ENCODE data around the gene GPI. TPM values are rescaled to one million over a fixed set of nuclear protein-coding genes. Genes with fewer than 3 reads are reported as not detected.
"Not testable (repeated sequence)": the region's sequence is repeated elsewhere in the genome, so short reads cannot be mapped to it uniquely, and the experiment has no call there.

Gene GPI
- total RNA-seq, 1 donor = 127 TPM

DNA sequence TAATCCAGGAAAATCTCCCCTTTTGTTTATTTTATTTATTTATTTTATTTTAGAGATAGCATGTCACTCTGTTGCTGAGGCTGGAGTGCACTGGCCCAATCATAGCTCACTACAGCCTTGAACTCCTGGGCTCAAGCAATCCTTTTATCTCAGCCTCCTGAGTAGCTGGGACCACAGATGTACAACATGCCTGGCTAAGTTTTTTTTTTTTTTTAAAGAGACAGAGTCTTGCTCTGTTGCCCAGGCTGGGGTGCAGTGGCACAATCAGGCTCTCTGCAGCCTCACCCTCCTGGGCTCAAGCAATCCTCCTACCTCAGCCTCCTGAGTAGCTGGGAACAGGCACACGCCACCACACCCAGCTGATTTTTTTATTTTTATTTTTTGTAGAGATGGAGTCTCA is 32.9 kb downstream of the GPI start:
- no peak for DNase-seq (ENCODE audit: low read depth)
- H3K4me3 ChIP-seq (ENCODE audit: low read depth, low read length) = no peak overlapping the region
- TF ChIP-seq, protein P1, sequence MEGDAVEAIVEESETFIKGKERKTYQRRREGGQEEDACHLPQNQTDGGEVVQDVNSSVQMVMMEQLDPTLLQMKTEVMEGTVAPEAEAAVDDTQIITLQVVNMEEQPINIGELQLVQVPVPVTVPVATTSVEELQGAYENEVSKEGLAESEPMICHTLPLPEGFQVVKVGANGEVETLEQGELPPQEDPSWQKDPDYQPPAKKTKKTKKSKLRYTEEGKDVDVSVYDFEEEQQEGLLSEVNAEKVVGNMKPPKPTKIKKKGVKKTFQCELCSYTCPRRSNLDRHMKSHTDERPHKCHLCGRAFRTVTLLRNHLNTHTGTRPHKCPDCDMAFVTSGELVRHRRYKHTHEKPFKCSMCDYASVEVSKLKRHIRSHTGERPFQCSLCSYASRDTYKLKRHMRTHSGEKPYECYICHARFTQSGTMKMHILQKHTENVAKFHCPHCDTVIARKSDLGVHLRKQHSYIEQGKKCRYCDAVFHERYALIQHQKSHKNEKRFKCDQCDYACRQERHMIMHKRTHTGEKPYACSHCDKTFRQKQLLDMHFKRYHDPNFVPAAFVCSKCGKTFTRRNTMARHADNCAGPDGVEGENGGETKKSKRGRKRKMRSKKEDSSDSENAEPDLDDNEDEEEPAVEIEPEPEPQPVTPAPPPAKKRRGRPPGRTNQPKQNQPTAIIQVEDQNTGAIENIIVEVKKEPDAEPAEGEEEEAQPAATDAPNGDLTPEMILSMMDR (IDR thresholded peaks at IDR 0.05; ENCODE audit: insufficient read depth, low read length) = no peak

DNA sequence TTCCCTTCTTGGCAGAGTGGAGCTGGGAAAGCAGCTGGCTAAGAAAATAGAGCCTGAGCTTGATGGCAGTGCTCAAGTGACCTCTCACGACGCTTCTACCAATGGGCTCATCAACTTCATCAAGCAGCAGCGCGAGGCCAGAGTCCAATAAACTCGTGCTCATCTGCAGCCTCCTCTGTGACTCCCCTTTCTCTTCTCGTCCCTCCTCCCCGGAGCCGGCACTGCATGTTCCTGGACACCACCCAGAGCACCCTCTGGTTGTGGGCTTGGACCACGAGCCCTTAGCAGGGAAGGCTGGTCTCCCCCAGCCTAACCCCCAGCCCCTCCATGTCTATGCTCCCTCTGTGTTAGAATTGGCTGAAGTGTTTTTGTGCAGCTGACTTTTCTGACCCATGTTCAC is 34.9 kb downstream of the GPI start:
- TF ChIP-seq, protein P1 (IDR thresholded peaks at IDR 0.05; ENCODE audit: insufficient read depth, low read length) = no peak
- DNase-seq (ENCODE audit: low read depth) = no peak
- no peak overlapping the region for H3K4me3 ChIP-seq (ENCODE audit: low read depth, low read length)

DNA sequence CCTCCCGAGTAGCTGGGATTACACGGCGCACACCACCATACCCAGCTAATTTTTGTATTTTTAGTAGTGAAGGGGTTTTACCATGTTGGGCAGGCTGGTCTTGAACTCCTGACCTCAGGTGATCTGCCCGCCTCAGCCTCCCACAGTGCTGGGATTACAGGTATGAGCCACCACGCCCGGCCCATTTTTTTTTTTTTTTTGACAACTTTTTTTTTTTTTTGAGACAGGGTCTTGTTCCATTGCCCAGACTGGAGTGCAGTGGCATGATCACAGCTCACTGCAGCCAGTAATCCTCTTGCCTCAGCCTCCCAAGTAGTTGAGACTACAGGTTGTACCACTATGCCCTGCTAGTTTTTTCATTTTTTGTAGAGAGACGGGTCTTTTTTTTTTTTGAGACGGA is 35.8 kb downstream of the GPI start:
- H3K4me3 ChIP-seq (ENCODE audit: low read depth, low read length); DNase-seq (ENCODE audit: low read depth): not testable (repeated sequence)

DNA sequence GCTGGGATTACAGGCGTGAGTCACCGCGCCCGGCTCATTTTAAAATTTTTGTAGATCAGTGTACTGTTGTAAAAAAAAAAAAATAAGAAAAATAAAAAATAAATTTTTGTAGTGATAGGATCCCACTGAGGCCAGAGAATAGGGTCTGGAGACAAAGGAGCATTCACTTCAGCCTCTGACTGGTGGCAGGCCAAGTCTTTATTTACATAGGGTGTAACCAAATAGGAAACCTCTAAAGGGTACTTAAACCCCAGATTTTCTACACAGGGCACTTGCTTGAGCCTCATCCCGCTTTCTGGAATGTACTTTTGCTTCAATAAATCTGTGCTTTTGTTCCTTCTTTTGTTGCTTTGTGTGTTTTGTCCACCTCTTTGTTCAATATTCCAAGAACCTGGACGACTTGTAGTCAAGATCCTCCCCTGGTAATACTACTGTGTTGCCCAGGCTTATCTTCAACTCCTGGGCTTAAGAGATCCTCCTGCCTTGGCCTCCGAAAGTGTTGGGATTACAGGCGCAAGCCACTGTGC is 37.1 kb downstream of the GPI start:
- TF ChIP-seq, protein P1 (IDR thresholded peaks at IDR 0.05; ENCODE audit: insufficient read depth, low read length) = no peak
- H3K4me3 ChIP-seq (ENCODE audit: low read depth, low read length) = no peak overlapping the region
- DNase-seq (ENCODE audit: low read depth) = no peak

DNA sequence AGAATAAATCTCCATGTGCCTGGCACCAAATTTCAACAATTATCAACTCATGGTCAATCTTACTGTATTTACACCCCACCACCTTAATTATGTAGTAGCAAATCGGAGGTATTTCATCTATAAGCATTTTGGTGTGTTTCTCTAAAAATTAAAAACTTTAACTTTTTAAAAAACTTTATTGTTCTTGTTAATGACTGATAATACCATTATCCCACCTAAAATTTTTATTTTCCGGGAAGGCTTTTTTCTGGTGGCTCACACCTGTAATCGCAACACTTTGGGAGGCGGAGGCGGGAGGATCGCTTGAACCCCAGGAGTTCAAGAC is 38.8 kb downstream of the GPI start:
- H3K4me3 ChIP-seq (ENCODE audit: low read depth, low read length) = peak overlapping the region; percentile 93
- DNase-seq (ENCODE audit: low read depth) = no peak
- TF ChIP-seq, protein P1 (IDR thresholded peaks at IDR 0.05; ENCODE audit: insufficient read depth, low read length) = no peak

DNA sequence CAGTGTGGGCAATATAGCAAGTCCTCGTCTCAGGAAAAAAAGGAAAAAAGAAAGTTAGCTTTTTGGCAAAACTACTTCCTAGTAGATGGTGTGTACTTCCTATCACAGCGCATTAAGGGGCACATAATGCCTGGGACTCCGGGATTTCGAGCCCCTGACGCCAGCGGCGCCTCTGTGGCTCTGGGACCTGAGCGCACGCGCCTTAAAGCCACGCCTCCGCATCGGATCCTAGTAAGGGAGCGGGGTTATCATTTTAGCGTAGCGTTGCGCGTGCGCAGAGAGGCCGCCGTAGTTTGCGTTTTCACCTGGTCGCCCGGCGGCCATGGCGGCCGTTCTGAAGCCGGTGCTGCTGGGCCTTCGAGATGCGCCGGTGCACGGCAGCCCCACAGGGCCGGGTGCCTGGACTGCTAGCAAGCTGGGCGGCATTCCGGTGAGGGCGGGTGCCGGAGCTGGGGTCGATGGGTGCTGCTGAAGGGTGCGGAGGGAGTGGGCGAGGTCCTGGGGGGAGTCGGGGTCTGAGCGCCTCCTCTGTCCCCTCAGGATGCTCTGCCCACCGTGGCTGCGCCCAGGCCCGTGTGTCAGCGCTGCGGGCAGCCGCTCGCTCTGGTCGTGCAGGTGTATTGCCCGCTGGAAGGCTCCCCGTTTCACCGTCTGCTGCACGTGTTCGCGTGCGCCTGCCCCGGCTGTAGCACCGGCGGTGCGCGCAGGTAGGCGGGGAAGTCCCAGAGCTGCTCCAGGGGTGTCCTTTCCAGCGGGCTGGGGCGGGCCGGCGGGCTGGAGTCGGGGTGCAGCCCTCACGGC is 39.3 kb downstream of the GPI start, which contains the start of gene PDCD2L:
Gene PDCD2L, plus strand, starts transcription at position 291 of the 801 bp plus-strand sequence. Its CDS starts 32 bp downstream, at position 323.
- DNase-seq (ENCODE audit: low read depth) = peak; percentile 86
- TF ChIP-seq, protein P1 (IDR thresholded peaks at IDR 0.05; ENCODE audit: insufficient read depth, low read length) = no peak
- H3K4me3 ChIP-seq (ENCODE audit: low read depth, low read length) = peak within 1 kb of the TSS; percentile 93

DNA sequence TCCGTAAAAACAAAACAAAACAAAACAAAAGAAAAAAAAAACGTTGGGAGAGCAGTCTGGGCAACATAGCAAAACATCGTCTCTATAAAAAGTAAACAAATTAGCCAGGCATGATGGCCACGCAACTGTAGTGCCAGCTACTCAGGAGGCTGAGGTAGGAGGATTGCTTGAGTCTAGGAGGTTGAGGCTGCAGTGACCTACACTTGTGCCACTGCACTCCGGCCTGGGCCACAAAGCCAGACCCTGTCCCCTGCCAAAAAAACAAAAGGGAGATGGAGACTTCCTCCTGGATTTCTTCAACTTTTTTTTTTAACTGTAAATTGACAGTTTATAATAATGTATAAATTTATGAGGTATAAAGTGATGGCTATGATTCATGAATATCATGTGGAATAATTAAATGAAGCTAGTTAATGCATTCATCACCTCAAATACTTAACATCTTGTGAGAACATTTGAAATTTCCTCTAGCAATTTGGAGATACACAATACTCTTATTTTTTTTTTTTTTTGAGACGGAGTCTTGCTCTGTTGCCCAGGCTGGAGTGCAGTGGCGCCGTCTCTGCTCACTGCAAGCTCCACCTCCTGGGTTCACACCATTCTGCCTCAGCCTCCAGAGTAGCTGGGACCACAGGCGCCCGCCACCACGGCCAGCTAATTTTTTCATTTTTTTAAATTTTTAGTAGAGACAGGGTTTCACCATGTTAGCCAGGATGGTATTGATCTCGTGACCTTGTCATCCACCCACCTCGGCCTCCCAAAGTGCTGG is 41.1 kb downstream of the GPI start:
- DNase-seq (ENCODE audit: low read depth) = no peak
- TF ChIP-seq, protein P1 (IDR thresholded peaks at IDR 0.05; ENCODE audit: insufficient read depth, low read length) = no peak
- no peak overlapping the region for H3K4me3 ChIP-seq (ENCODE audit: low read depth, low read length)

All from fibroblast of the aortic adventitia (primary cell).